ENCODE results near the gene REV3L. TPM values are rescaled to one million over a fixed set of nuclear protein-coding genes. Genes with fewer than 3 reads are reported as not detected.

The REV3L gene
- total and polyA plus RNA-seq, 9 of the 15 experiments (the other 6 are each of a cell fraction or from before 2014, with no cell fraction given) = 5.5 to 24.4 (median 14.4) TPM

GRCh38 chr6:111263837-111264236 is 219.2 kb downstream of the REV3L start:
- peaks cover 18 to 32% of the 10 kb centered on the region in 2 experiments; a peak in 4 of 5 replicates for H3K4me1 ChIP-seq (replicated peaks in 1 of 2; ENCODE audit: control insufficient read depth in 2 of 2, insufficient read depth in 2 of 2, low read length in 2 of 2)
- peaks cover 61% of the 10 kb centered on the region for H3K79me2 ChIP-seq (ENCODE audit: control insufficient read depth, insufficient read depth, low read length)
- no peaks in the 10 kb centered on the region for H4K20me1 ChIP-seq (replicated peaks; ENCODE audit: control insufficient read depth, insufficient read depth, low read length)
- H3K9ac ChIP-seq (ENCODE audit: insufficient read depth in 1 of 2, low read depth in 2 of 2, low read length in 2 of 2) = no peak overlapping the region
- POLR2A ChIA-PET = interaction anchor here (0.6 to 2.6 kb wide), 3 partner anchors 12 to 16 kb away, joined by 3 to 7 read pairs (median 4); no protein-coding TSS in a partner anchor
- H2AFZ ChIP-seq (ENCODE audit: low read depth, low read length) = no peak overlapping the region
- no peaks in the 10 kb centered on the region for H3K27me3 ChIP-seq (ENCODE audit: control insufficient read depth in 2 of 2, insufficient read depth in 2 of 2, low read length in 2 of 2)
- no peaks in the 10 kb centered on the region for H3K9me3 ChIP-seq (replicated peaks; ENCODE audit: control insufficient read depth, insufficient read depth, low read depth, low read length)
- H3K4me2 ChIP-seq (ENCODE audit: insufficient read depth, low read length) = peak overlapping the region; percentile 14; the same call in 1 of the 2 replicates
- no peaks in the 10 kb centered on the region for H3K9me1 ChIP-seq (ENCODE audit: control insufficient read depth, insufficient read depth, low read length)
- 8% methylated on average over 4 of the region's 4 CpGs for WGBS (ENCODE audit: insufficient coverage, low coverage, missing lambda C conversion rate)
- H3K36me3 ChIP-seq (ENCODE audit: control insufficient read depth, insufficient read depth, low read length) = peaks cover 43% of the 10 kb centered on the region
- H3K4me3 ChIP-seq = no peak overlapping the region
- BruUV-seq (replicated peaks) = no TSS peak
- FAIRE-seq (peak; percentile 67), DNase-seq (ENCODE audit: extremely low read depth in 1 of 4, low spot score in 3 of 4) (peak; percentile 18 to 72 (median 54)), ATAC-seq (no peak)
- CTCF ChIA-PET (ENCODE audit: low intra/inter-chr PET ratio) = interaction anchor here (0.6 kb wide), 1 partner anchor 378 kb away, joined by 3 read pairs; no protein-coding TSS in a partner anchor
- in situ Hi-C loops (cut with MboI) = loop anchor here (25.0 kb wide), 1 partner anchor 373 kb away; no protein-coding TSS in a partner anchor
- H3K27ac ChIP-seq (ENCODE audit: extremely low read depth, low read depth, low read length) = peak overlapping the region; percentile 61; the same call in 2 of the 3 replicates
- intact Hi-C loops (cut with micrococcal nuclease) = no loop called here
- TF ChIP-seq MAFG (tag; conservative IDR thresholded peaks at IDR 0.05) = peak; percentile 68
- no peak for TF ChIP-seq ZNF253 (CRISPR knock-in tag; conservative IDR thresholded peaks at IDR 0.05)
- peak; percentile 75 for TF ChIP-seq PKNOX1 (IDR thresholded peaks at IDR 0.05)
- TF ChIP-seq SMARCE1 (IDR thresholded peaks at IDR 0.05) = peak; percentile 80
- no peak for TF ChIP-seq NCOR1 (IDR thresholded peaks at IDR 0.05)
- peak; percentile 36; the same call in 1 of the 2 replicates for TF ChIP-seq ATF7 (IDR thresholded peaks at IDR 0.05)
- peak; percentile 78 for TF ChIP-seq CREM (IDR thresholded peaks at IDR 0.05; ENCODE audit: low read depth)
- peak in 1 of 2 experiments; percentile 25 for TF ChIP-seq AFF1 (IDR thresholded peaks at IDR 0.05; ENCODE audit: low read depth in 1 of 2, partially characterized antibody in 2 of 2)
- no peak for TF ChIP-seq PYGO2 (tag; IDR thresholded peaks at IDR 0.05)
- TF ChIP-seq PTBP1 (IDR thresholded peaks at IDR 0.05; ENCODE audit: low read depth, low read length) = no peak
- peak; percentile 81 for TF ChIP-seq ZNF316 (IDR thresholded peaks at IDR 0.05)
- TF ChIP-seq JUN (IDR thresholded peaks at IDR 0.05; ENCODE audit: borderline replicate concordance, low read depth, low read length) = peak; percentile 94
- 0 out of 2 replicates have a peak, but pooled peaks have one; percentile 56 for TF ChIP-seq JUN (CRISPR knock-in tag; IDR thresholded peaks at IDR 0.05; ENCODE audit: borderline replicate concordance)
- TF ChIP-seq MBD2 (IDR thresholded peaks at IDR 0.05; ENCODE audit: borderline replicate concordance, low read depth) = 0 out of 2 replicates have a peak, but pooled peaks have one; percentile 31
- 0 out of 2 replicates have a peak, but pooled peaks have one; percentile 13 for TF ChIP-seq ARID3A (IDR thresholded peaks at IDR 0.05; ENCODE audit: borderline replicate concordance, low read depth, low read length)
- peak; percentile 77 for TF ChIP-seq ARID1B (IDR thresholded peaks at IDR 0.05)
- TF ChIP-seq PHF8 (IDR thresholded peaks at IDR 0.05; ENCODE audit: borderline replicate concordance, low read length) = no peak
